NCI-H1048 (cell line): Measurements from ENCODE around the gene SH2D3C.
"Not testable (repeated sequence)": the region's sequence is repeated elsewhere in the genome, so short reads cannot be mapped to it uniquely, and the experiment has no call there.

Experiments
- DNase-seq: peaks from one replicate; lab custom pipeline; 2025; lab: John Stamatoyannopoulos, UW

SH2D3C gene

GRCh38 chr9:127767410-127767809 is 11.1 kb downstream of the SH2D3C start:
- DNase-seq: no peak

- DNase-seq: no peak
These were observed 13.0 kb downstream of the SH2D3C start for GRCh38 chr9:127765418-127765817.

- DNase-seq: no peak
These were observed 14.5 kb downstream of the SH2D3C start for GRCh38 chr9:127763918-127764384.

GRCh38 chr9:127762111-127762676 is 16.3 kb downstream of the SH2D3C start:
- no peak for DNase-seq

GRCh38 chr9:127761491-127761956 is 16.9 kb downstream of the SH2D3C start:
- no peak for DNase-seq

- no peak for DNase-seq
These were observed 17.4 kb downstream of the SH2D3C start for GRCh38 chr9:127761061-127761460.

- DNase-seq: no peak
These were observed 19.6 kb downstream of the SH2D3C start for GRCh38 chr9:127758843-127759242.

- DNase-seq: not testable (repeated sequence)
These were observed 21.7 kb downstream of the SH2D3C start for GRCh38 chr9:127756776-127757175.

GRCh38 chr9:127756233-127756632 is 22.2 kb downstream of the SH2D3C start:
- DNase-seq: no peak

- DNase-seq: no peak
These were observed 23.1 kb downstream of the SH2D3C start for GRCh38 chr9:127755061-127756060.

GRCh38 chr9:127754099-127755060 is 24.1 kb downstream of the SH2D3C start:
- no peak for DNase-seq

GRCh38 chr9:127753622-127754021 is 24.8 kb downstream of the SH2D3C start:
- DNase-seq: no peak

- DNase-seq: no peak
These were observed 25.3 kb downstream of the SH2D3C start for GRCh38 chr9:127753148-127753547.

GRCh38 chr9:127751269-127752054 is 27.0 kb downstream of the SH2D3C start:
- DNase-seq: no peak

- no peak for DNase-seq
These were observed 29.2 kb downstream of the SH2D3C start for GRCh38 chr9:127749090-127749787.

- no peak for DNase-seq
These were observed 31.4 kb downstream of the SH2D3C start for GRCh38 chr9:127746959-127747569.

- DNase-seq: no peak
These were observed 33.9 kb downstream of the SH2D3C start for GRCh38 chr9:127744398-127745110.

- peak; percentile 21 for DNase-seq
These were observed 35.9 kb downstream of the SH2D3C start for GRCh38 chr9:127742435-127743088.
